ENCODE data around the gene WWC2.

DNA sequence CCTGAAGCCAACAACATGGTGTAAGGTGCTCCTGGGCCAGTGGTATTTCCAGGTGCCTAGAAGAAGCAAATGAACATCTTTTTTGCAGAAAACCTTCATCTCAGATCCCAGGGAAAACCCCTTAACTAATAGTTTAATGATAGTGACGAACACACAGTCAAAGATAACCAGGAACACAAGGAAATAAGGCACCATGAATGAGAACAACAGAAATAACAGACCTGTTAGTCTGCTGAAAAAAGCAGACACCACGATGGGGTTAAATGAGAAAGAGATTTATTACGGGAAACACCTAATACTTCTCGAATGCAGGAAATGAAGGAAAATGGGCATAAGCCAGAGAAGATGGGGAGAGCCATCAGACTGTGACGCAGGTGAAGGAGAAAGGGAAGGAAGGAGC lies 30.6 kb upstream of the WWC2 start:
- no peak for TF ChIP-seq CTCF (IDR thresholded peaks at IDR 0.05; ENCODE audit: poor library complexity)
- no peak for TF ChIP-seq EZH2 (IDR thresholded peaks at IDR 0.05; ENCODE audit: borderline replicate concordance)
- no peak for TF ChIP-seq EZH2phosphoT487 (IDR thresholded peaks at IDR 0.05; ENCODE audit: low read depth, severe bottlenecking, unreplicated experiment)
